Right ventricle myocardium superior (tissue), 1 donor: ENCODE measurements around the gene P2RX5. TPM values are rescaled to one million over a fixed set of nuclear protein-coding genes. Genes with fewer than 3 reads are reported as not detected.
"Not testable (repeated sequence)": the region's sequence is repeated elsewhere in the genome, so short reads cannot be mapped to it uniquely, and the experiment has no call there.

ENCODE experiments used
- ATAC-seq: fragments of 200-7000 bp; cut with Tn5 transposase; one replicate; pipeline ENCODE4 v1.9.1; 2020; ENCODE audit warnings: mild to moderate bottlenecking; ENCODE audit not compliant: poor library complexity
- DNase-seq: peaks from one replicate; pipeline ENCODE4 v3.0.0-alpha.2; 2020
- intact Hi-C: fragments of 100-400 bp; cut with DNase I; formaldehyde crosslinking; loops from one replicate; pipeline ENCODE4 v1.11.2; 2022
- long read RNA-seq: library from polyadenylated mRNA; unstranded; transcript quantifications from one replicate; pipeline ENCODE4 v2.0.0, GENCODE V29; 2021
- total RNA-seq: library from RNA; stranded (reverse); fragmentation: NEBNext Ultra II Directional; extraction: Animal tissue kit (Norgen Biotek cat#: 25700); gene quantifications from one replicate; pipeline ENCODE4 v1.2.1, GENCODE V29; 2021
- donor health status: DM: no; HTN: yes; CAD: no; lungs with severe emphysema.

Gene P2RX5
- total RNA-seq, result 13.0 TPM
- long read RNA-seq, transcript P2RX5-202 (11 exons, 2,031 nt), result minor isoform, 7 of 41 reads
- long read RNA-seq, transcript P2RX5-201 (12 exons, 2,309 nt), result major isoform, 23 of 41 reads
- long read RNA-seq, partial matches to known transcripts, result 2 of 41 reads
- long read RNA-seq, other reads (novel, unspliced or antisense), result 3 of 41 reads

- ATAC-seq, result peak; percentile 67
- DNase-seq, result no peak
- intact Hi-C loops, result no loop called here
These were observed at the start of gene P2RX5 for GRCh38 chr17:3695723-3696411. P2RX5 (minus strand) TSS chr17:3696155; CDS start chr17:3696005, 150 bp downstream.

- intact Hi-C loops, result no loop called here
- ATAC-seq, result no peak
- no peak for DNase-seq
These were observed 49.1 kb upstream of the P2RX5 start for GRCh38 chr17:3745071-3745470.

- no peak for DNase-seq
- no peak for ATAC-seq
- intact Hi-C loops, result no loop called here
These were observed 48.1 kb upstream of the P2RX5 start for GRCh38 chr17:3744014-3744413.

- no peak for ATAC-seq
These were observed 44.7 kb upstream of the P2RX5 start for GRCh38 chr17:3740611-3741073.

GRCh38 chr17:3739422-3740124 is 43.6 kb upstream of the P2RX5 start:
- intact Hi-C loops, result loop anchor here (10.0 kb wide), 1 partner anchor 265 kb away; no protein-coding TSS in a partner anchor
- DNase-seq, result no peak
- ATAC-seq, result no peak

More at GRCh38 chr17:3740611-3741073, 44.7 kb upstream of the P2RX5 start:
- DNase-seq, result no peak
- intact Hi-C loops, result no loop called here

- intact Hi-C loops, result loop anchor here (10.0 kb wide), 1 partner anchor 266 kb away; no protein-coding TSS in a partner anchor
- no peak for DNase-seq
- peak; percentile 64 for ATAC-seq
These were observed 42.8 kb upstream of the P2RX5 start for GRCh38 chr17:3738562-3739295.

GRCh38 chr17:3735515-3735914 is 39.6 kb upstream of the P2RX5 start:
- ATAC-seq, result no peak
- intact Hi-C loops, result loop anchor here (10.0 kb wide), 1 partner anchor 269 kb away; no protein-coding TSS in a partner anchor
- DNase-seq, result no peak

GRCh38 chr17:3734911-3735276 is 38.9 kb upstream of the P2RX5 start:
- intact Hi-C loops, result loop anchor here (10.0 kb wide), 1 partner anchor 270 kb away; no protein-coding TSS in a partner anchor
- not testable (repeated sequence) for ATAC-seq, DNase-seq

- DNase-seq (no peak), ATAC-seq (peak; percentile 43)
- intact Hi-C loops, result loop anchor here (10.0 kb wide), 1 partner anchor 273 kb away; no protein-coding TSS in a partner anchor
These were observed 36.3 kb upstream of the P2RX5 start for GRCh38 chr17:3732210-3732621.

GRCh38 chr17:3730881-3731429 is 35.0 kb upstream of the P2RX5 start:
- DNase-seq (no peak), ATAC-seq (peak; percentile 31)
- intact Hi-C loops, result loop anchor here (10.0 kb wide), 1 partner anchor 274 kb away; no protein-coding TSS in a partner anchor

- intact Hi-C loops, result loop anchor here (10.0 kb wide), 1 partner anchor 275 kb away; no protein-coding TSS in a partner anchor
- no peak for ATAC-seq
- no peak for DNase-seq
These were observed 33.9 kb upstream of the P2RX5 start for GRCh38 chr17:3729881-3730280.

GRCh38 chr17:3728099-3728498 is 32.1 kb upstream of the P2RX5 start:
- ATAC-seq, intact Hi-C loops, DNase-seq: not testable (repeated sequence)

GRCh38 chr17:3727041-3727440 is 31.1 kb upstream of the P2RX5 start:
- intact Hi-C loops, result no loop called here
- ATAC-seq, result no peak
- DNase-seq, result no peak

- intact Hi-C loops, result no loop called here
- ATAC-seq (no peak), DNase-seq (no peak)
These were observed 28.6 kb upstream of the P2RX5 start for GRCh38 chr17:3724378-3725077.

GRCh38 chr17:3723556-3724377 is 27.8 kb upstream of the P2RX5 start, which contains the start of gene HASPIN:
HASPIN (plus strand) TSS chr17:3723903; CDS start chr17:3723936, 33 bp downstream.
- DNase-seq (peak; percentile 95), ATAC-seq (peak; percentile 98)
- intact Hi-C loops, result no loop called here

GRCh38 chr17:3723188-3723555 is 27.2 kb upstream of the P2RX5 start:
- intact Hi-C loops, result no loop called here
- no peak for DNase-seq
- no peak for ATAC-seq

GRCh38 chr17:3722716-3723115 is 26.8 kb upstream of the P2RX5 start:
- intact Hi-C loops, result no loop called here
- ATAC-seq (no peak), DNase-seq (no peak)
